ENCODE results near the gene NR5A1.

The NR5A1 gene

GRCh38 chr9:124439086-124439485 lies 68.1 kb downstream of the NR5A1 start:
- DNase-seq, result no peak

- DNase-seq, result no peak
Observed at GRCh38 chr9:124438091-124438490, 69.1 kb downstream of the NR5A1 start.

GRCh38 chr9:124437086-124437485 lies 70.1 kb downstream of the NR5A1 start:
- no peak for DNase-seq

DNA sequence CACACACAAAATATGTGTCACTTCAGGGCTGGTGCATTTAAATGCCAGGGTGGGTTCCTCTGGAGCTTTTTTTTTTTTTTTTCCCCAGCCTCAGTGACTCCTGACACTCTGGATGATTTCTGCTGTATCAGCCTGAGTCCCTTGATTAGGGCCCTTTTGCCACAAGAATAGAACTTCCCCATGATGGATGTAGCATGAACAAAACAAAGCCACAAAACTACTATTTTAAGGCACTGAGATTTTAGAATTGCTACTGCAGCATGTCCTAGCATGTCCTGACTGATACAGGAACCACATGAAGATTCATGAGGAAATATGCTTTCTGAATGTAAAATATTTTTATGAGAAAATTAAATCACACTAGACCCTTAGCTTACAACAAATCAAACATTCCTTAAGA lies 70.9 kb downstream of the NR5A1 start:
- DNase-seq, result no peak
